ENCODE measurements around the gene ZNF182. TPM values are rescaled to one million over a fixed set of nuclear protein-coding genes. Genes with fewer than 3 reads are reported as not detected.
"Not testable (repeated sequence)": the region's sequence is repeated elsewhere in the genome, so short reads cannot be mapped to it uniquely, and the experiment has no call there.

Gene ZNF182
- polyA plus RNA-seq, 2 donors, result 1.4 to 2.1 TPM

DNA sequence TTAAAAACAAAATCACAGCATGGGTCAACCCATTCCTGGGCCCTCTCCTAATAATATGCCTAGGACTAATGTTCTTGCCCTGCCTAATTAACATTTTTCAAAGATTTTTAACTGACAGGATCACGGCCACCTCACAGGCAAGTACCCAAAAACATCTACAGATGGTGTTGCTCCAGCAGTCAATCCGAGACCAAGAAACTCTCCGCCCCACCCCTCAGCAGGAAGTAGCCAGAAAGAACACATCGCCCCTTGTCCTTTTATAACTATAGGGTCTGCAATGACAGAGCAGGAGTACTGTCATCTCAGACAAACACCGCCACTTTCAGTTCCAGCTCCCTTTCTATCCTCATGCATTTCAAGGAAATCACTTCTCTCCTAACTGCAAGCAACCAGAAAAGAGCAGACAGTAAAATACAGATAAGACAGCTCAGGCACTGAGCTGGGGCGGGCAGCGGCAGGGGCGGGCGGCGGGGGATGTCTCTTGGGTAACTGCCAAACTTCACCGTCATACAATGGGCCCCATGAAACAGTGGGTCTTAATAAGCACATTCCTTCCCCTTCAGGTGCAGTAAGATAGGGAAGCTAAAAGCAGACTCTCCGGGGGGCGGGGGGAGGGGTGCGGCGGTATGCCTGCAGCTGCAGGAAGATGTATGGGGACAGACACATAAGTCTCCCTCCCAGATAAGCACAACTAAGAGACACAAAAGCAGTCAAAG lies 67.4 kb downstream of the ZNF182 start:
- no peaks in the 10 kb centered on the region for H3K4me1 ChIP-seq (ENCODE audit: control insufficient read depth in 2 of 2, insufficient read depth in 2 of 2, low read length in 1 of 2)
- no peak overlapping the region for H3K27ac ChIP-seq (ENCODE audit: low read depth in 2 of 2, low read length in 1 of 2)
- H3K36me3 ChIP-seq (ENCODE audit: control insufficient read depth in 2 of 2, insufficient read depth in 2 of 2, low read length in 1 of 2), result no peaks in the 10 kb centered on the region
- H3K4me3 ChIP-seq (ENCODE audit: low read depth in 1 of 2, low read length in 2 of 2), result no peak overlapping the region
- H3K9me3 ChIP-seq (ENCODE audit: control insufficient read depth in 2 of 2, insufficient read depth in 1 of 2, low read depth in 1 of 2, low read length in 1 of 2), result no peaks in the 10 kb centered on the region
- 30 to 43% methylated on average over 14 to 15 of the region's 15 CpGs for WGBS, 2 donors
- no peaks in the 10 kb centered on the region for H3K27me3 ChIP-seq (ENCODE audit: control insufficient read depth in 1 of 2, insufficient read depth in 2 of 2, low read length in 2 of 2)

DNA sequence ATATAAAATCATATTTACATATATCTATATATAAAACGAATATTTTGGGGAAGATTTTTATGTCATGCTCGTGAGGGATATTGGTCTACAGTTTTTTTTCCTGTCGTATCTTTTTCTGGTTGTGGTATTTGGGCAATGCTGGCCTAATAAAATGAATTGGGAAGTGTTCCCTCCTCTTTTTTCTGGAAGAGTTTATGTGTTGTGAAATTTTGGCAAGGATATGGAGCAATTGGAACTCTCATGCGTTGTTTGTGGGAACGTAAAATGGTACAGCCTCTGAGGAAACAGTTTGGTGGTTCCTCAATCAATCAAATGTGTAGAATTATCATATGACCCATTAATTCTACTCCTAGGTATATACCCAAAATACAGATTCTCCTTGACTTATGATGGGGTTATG lies 69.8 kb downstream of the ZNF182 start:
- no peak overlapping the region for H3K27ac ChIP-seq (ENCODE audit: low read depth in 2 of 2, low read length in 1 of 2)
- no peaks in the 10 kb centered on the region for H3K27me3 ChIP-seq (ENCODE audit: control insufficient read depth in 1 of 2, insufficient read depth in 2 of 2, low read length in 2 of 2)
- H3K4me1 ChIP-seq (ENCODE audit: control insufficient read depth in 2 of 2, insufficient read depth in 2 of 2, low read length in 1 of 2), result no peaks in the 10 kb centered on the region
- H3K36me3 ChIP-seq (ENCODE audit: control insufficient read depth in 2 of 2, insufficient read depth in 2 of 2, low read length in 1 of 2), result no peaks in the 10 kb centered on the region
- 55 to 56% methylated on average over 5 of the region's 5 CpGs for WGBS, 2 donors
- H3K4me3 ChIP-seq (ENCODE audit: low read depth in 1 of 2, low read length in 2 of 2), result no peak overlapping the region
- no peaks in the 10 kb centered on the region for H3K9me3 ChIP-seq (ENCODE audit: control insufficient read depth in 2 of 2, insufficient read depth in 1 of 2, low read depth in 1 of 2, low read length in 1 of 2)

DNA sequence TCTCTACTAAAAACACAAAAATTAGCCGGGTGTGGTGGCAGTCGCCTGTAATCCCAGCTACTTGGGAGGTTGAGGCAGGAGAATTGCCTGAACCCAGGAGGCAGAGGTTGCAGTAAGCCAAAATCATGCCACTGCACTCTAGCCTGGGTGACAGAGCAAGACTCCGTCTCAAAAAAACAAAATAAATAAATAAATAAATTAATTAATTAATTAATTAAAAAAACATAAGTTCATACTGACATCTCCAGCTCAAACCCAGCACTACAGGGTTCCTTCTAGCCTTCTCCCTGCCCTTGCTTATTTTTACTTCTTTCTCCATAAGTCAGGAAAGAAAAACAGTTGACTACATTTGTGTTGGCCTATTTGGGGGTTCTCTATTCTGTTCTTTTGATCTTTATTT lies 71.8 kb downstream of the ZNF182 start:
- 78 to 88% methylated on average over 3 of the region's 3 CpGs for whole genome bisulfite sequencing, 2 donors
- H3K9me3 ChIP-seq (ENCODE audit: control insufficient read depth in 2 of 2, insufficient read depth in 1 of 2, low read depth in 1 of 2, low read length in 1 of 2); H3K27ac ChIP-seq (ENCODE audit: low read depth in 2 of 2, low read length in 1 of 2); H3K27me3 ChIP-seq (ENCODE audit: control insufficient read depth in 1 of 2, insufficient read depth in 2 of 2, low read length in 2 of 2); H3K36me3 ChIP-seq (ENCODE audit: control insufficient read depth in 2 of 2, insufficient read depth in 2 of 2, low read length in 1 of 2); H3K4me3 ChIP-seq (ENCODE audit: low read depth in 1 of 2, low read length in 2 of 2); H3K4me1 ChIP-seq (ENCODE audit: control insufficient read depth in 2 of 2, insufficient read depth in 2 of 2, low read length in 1 of 2): not testable (repeated sequence)

DNA sequence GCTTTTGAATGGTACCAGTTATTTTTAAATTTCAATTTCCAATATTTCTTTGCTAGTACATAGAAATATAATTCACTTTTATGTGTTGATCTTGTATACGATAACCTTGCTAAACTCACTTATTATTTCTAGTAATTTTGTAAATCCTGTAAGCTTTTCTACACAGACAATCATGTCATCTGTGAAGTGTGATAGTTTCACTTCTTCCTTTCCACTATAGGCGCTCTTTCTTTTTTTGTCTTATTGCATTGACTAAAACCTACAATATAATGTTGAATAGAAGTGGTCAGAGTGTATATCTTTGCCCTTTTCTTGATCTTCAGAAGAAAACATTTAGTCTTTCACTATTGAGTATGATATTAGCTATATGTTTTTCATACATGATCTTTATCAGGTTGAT lies 76.6 kb downstream of the ZNF182 start:
- H3K36me3 ChIP-seq (ENCODE audit: control insufficient read depth in 2 of 2, insufficient read depth in 2 of 2, low read length in 1 of 2), result no peaks in the 10 kb centered on the region
- no peaks in the 10 kb centered on the region for H3K4me1 ChIP-seq (ENCODE audit: control insufficient read depth in 2 of 2, insufficient read depth in 2 of 2, low read length in 1 of 2)
- H3K4me3 ChIP-seq (ENCODE audit: low read depth in 1 of 2, low read length in 2 of 2), result no peak overlapping the region
- H3K9me3 ChIP-seq (ENCODE audit: control insufficient read depth in 2 of 2, insufficient read depth in 1 of 2, low read depth in 1 of 2, low read length in 1 of 2), result no peaks in the 10 kb centered on the region
- peaks cover 0 to 2% of the 10 kb centered on the region in 2 donors for H3K27me3 ChIP-seq (ENCODE audit: control insufficient read depth in 1 of 2, insufficient read depth in 2 of 2, low read length in 2 of 2)
- no peak overlapping the region for H3K27ac ChIP-seq (ENCODE audit: low read depth in 2 of 2, low read length in 1 of 2)
- 88 to 95% methylated on average over 2 of the region's 2 CpGs for WGBS, 2 donors

Other genes with a start within 250 kb of the ZNF182 start
- gene ZNF81, start 167.1 kb downstream of the ZNF182 start, polyA plus RNA-seq, result under 1 TPM; 0.65 to 0.86 TPM
- not detected for gene SPACA5, start 3.0 kb upstream of the ZNF182 start, polyA plus RNA-seq
- gene ZNF630, start 67.7 kb upstream of the ZNF182 start, polyA plus RNA-seq, result 1 to 10 TPM; 1.1 to 1.5 TPM
- not detected for gene SPACA5B, start 126.6 kb upstream of the ZNF182 start, polyA plus RNA-seq
- not detected for gene SSX5, start 192.8 kb upstream of the ZNF182 start, polyA plus RNA-seq

Measured in esophagus (tissue), 2 donors.